Chondrocyte (in vitro differentiated cells): ENCODE results near the gene GPR3. TPM values are rescaled to one million over a fixed set of nuclear protein-coding genes. Genes with fewer than 3 reads are reported as not detected.

Experiments
- DNase-seq: peaks from one replicate; pipeline ENCODE4 v3.0.0; 2021; ENCODE audit warnings: mixed read lengths, low spot score
- H3K27ac Mint-ChIP-seq: one replicate; pipeline ENCODE4 v1.8.0; 2021; ENCODE audit warnings: mild to moderate bottlenecking, moderate library complexity, mixed read lengths; ENCODE audit not compliant: unreplicated experiment
- H3K27me3 Mint-ChIP-seq: 2 replicates; pipeline ENCODE4 v1.8.0; 2021; ENCODE audit warnings: low read depth, mixed read lengths
- H3K36me3 Mint-ChIP-seq: 2 replicates; pipeline ENCODE4 v1.8.0; 2021; ENCODE audit warnings: low read depth, mixed read lengths
- H3K4me1 Mint-ChIP-seq: 2 replicates; pipeline ENCODE4 v1.8.0; 2021; ENCODE audit warnings: low read depth, mild to moderate bottlenecking, mixed read lengths
- H3K4me3 Mint-ChIP-seq: one replicate; pipeline ENCODE4 v1.8.0; 2021; ENCODE audit warnings: mild to moderate bottlenecking, moderate library complexity, mixed read lengths; ENCODE audit not compliant: unreplicated experiment
- H3K9me3 Mint-ChIP-seq: 2 replicates; pipeline ENCODE4 v1.8.0; 2021; ENCODE audit warnings: low read depth, mixed read lengths
- total RNA-seq: library from RNA; stranded (reverse); gene quantifications from 3 replicates; pipeline ENCODE4 v1.2.1, GENCODE V29; 2021
- TF ChIP-seq, protein P1 (sequence below): fragments of 200-600 bp; sonication (generic); IDR thresholded peaks from 2 replicates; pipeline ENCODE4 v1.5.0; 2021; ENCODE audit warnings: antibody characterized with exemption, mild to moderate bottlenecking, moderate library complexity

The GPR3 gene
- total RNA-seq, 1 donor from 2014 or later, result 0.32 TPM

DNA sequence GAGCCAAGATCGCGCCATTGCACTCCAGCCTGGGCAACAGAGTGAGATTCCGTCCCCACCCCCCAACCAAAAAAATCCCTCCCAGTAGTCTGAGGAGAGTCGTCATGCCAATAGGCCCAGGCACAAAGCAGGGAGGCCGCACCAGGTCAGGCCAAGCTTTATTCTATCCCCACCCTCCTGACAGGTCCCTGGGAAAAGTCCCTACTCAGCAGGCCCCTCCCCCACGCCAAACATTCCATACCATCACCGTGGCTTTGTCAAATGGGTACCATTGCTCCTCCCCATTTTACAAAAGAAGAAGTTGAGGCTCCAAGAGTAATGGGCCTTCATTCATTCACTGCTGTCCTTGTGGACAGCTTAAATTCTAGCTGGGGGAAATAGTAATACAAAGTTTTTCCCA lies 5.3 kb downstream of the GPR3 start:
- Mint-ChIP-seq H3K4me3 (no peak overlapping the region), H3K9me3 (no peaks in the 10 kb centered on the region), H3K36me3 (no peaks in the 10 kb centered on the region), H3K27me3 (no peaks in the 10 kb centered on the region), H3K27ac (no peak overlapping the region), H3K4me1 (peaks cover 11% of the 10 kb centered on the region)
- peak; percentile 42 for DNase-seq
- TF ChIP-seq, protein P1, sequence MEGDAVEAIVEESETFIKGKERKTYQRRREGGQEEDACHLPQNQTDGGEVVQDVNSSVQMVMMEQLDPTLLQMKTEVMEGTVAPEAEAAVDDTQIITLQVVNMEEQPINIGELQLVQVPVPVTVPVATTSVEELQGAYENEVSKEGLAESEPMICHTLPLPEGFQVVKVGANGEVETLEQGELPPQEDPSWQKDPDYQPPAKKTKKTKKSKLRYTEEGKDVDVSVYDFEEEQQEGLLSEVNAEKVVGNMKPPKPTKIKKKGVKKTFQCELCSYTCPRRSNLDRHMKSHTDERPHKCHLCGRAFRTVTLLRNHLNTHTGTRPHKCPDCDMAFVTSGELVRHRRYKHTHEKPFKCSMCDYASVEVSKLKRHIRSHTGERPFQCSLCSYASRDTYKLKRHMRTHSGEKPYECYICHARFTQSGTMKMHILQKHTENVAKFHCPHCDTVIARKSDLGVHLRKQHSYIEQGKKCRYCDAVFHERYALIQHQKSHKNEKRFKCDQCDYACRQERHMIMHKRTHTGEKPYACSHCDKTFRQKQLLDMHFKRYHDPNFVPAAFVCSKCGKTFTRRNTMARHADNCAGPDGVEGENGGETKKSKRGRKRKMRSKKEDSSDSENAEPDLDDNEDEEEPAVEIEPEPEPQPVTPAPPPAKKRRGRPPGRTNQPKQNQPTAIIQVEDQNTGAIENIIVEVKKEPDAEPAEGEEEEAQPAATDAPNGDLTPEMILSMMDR, result no peak

- no peak overlapping the region for H3K27ac Mint-ChIP-seq
- no peaks in the 10 kb centered on the region for H3K27me3 Mint-ChIP-seq
- no peak overlapping the region for H3K4me3 Mint-ChIP-seq
- no peaks in the 10 kb centered on the region for H3K36me3 Mint-ChIP-seq
- peaks cover 17% of the 10 kb centered on the region for H3K4me1 Mint-ChIP-seq
- peak; percentile 68 for DNase-seq
- H3K9me3 Mint-ChIP-seq, result no peaks in the 10 kb centered on the region
- TF ChIP-seq, protein P1, result no peak
These were observed 6.2 kb downstream of the GPR3 start for GRCh38 chr1:27398405-27399149.

DNA sequence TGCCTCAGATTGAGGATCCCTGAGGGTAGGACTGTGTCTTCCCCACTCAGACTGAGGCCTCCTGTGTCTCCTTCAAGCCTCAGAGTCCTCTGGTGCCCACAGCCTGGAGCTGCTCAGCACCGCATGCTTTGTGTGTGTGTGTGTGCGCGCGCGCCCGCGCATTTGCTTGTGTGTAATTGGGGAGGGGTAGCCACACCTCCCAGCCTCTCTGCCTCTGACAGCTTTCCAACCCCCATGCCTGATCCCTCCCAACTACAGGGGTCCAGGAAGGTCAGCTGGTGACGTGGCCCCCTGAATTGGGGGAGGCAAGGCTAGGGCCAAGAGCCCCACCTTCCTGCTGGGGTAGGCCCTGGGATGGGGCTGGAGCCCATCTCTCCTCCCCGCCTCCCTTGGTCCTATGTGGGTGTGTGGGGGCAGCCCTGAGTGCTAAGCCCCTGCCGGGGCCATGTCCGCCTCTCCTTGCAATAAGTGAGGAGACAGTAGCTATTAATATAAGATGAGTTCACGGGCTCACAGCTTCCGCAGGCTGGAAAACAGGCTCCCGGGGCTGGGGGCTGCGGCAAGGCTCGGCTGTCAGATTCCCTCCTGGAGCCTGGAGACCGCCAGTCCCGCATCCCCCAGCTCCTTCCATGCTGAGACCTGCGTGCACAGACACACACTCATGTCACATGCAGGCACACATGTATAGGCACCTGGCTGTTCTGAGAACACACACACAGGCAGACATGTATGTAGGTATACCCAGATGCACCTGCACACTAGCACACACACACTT lies 7.0 kb downstream of the GPR3 start:
- no peak for DNase-seq
- H3K36me3 Mint-ChIP-seq, result no peaks in the 10 kb centered on the region
- H3K27ac Mint-ChIP-seq, result no peak overlapping the region
- peaks cover 26% of the 10 kb centered on the region for H3K4me1 Mint-ChIP-seq
- TF ChIP-seq, protein P1, result no peak
- H3K9me3 Mint-ChIP-seq, result no peaks in the 10 kb centered on the region
- no peaks in the 10 kb centered on the region for H3K27me3 Mint-ChIP-seq
- H3K4me3 Mint-ChIP-seq, result no peak overlapping the region

DNA sequence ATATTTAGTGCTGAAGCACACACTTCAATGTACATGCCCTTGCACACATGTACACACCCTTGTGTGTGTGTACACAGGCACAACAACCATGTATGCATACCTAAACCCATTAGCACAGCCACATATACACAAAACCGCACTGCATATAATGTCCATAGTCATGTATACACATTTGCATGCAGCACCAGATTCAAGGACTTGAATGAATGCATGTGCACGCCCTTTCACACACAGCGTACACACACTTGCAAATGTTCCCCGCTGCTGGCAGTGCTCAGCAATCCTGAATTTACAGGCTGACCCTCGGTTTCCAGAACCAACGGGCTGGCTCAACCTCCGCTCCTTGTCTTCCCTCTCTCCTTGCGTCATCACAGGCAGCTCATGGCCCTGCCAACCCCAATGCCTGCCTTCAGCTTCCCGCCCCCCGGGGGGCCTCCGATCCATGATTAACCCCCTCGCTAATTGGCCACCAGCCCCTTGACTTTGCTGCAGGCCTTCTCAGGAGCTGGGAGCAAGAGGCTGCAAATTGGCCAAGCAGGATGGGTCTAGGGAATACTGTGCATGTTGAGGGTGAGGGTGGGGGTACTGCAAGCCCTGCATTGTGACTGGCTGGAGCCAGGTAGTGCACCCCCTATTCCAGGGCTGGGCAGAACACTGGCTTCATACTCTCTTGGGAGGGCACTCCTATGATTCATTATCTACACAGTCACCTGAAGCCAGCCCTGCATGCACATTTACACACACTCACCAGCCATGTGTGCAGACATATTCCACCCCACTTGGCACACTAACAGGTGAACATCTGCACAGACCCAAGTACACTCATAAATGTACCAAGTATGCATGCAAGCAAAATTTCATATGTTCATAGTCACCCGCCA lies 7.9 kb downstream of the GPR3 start:
- no peak for DNase-seq
- H3K4me1 Mint-ChIP-seq, result peaks cover 31% of the 10 kb centered on the region

More for the DNA sequence above, 7.9 kb downstream of the GPR3 start:
- Mint-ChIP-seq H3K4me3 (no peak overlapping the region), H3K27me3 (no peaks in the 10 kb centered on the region), H3K27ac (no peak overlapping the region), H3K9me3 (no peaks in the 10 kb centered on the region), H3K36me3 (no peaks in the 10 kb centered on the region)
- TF ChIP-seq, protein P1, result no peak
